ENCODE measurements around the gene CEP112.

- TF ChIP-seq ZFP3 (CRISPR knock-in tag; IDR thresholded peaks at IDR 0.05) (no peak), POU6F1 (CRISPR knock-in tag; IDR thresholded peaks at IDR 0.05; ENCODE audit: borderline replicate concordance, low read depth) (no peak), ESRRG (CRISPR knock-in tag; IDR thresholded peaks at IDR 0.05) (no peak), TSHZ2 (CRISPR knock-in tag; IDR thresholded peaks at IDR 0.05) (no peak), TOX (CRISPR knock-in tag; IDR thresholded peaks at IDR 0.05; ENCODE audit: borderline replicate concordance) (no peak), ZNF565 (CRISPR knock-in tag; conservative IDR thresholded peaks at IDR 0.05; ENCODE audit: low read depth) (no peak), ZFP30 (CRISPR knock-in tag; IDR thresholded peaks at IDR 0.05) (no peak), CSDC2 (CRISPR knock-in tag; IDR thresholded peaks at IDR 0.05) (no peak), PATZ1 (CRISPR knock-in tag; IDR thresholded peaks at IDR 0.05; ENCODE audit: borderline replicate concordance) (no peak)
Measured at GRCh38 chr17:65916425-65916824, 275.5 kb downstream of the CEP112 start.
